Fibroblast of the conjunctiva (primary cell): ENCODE results near the gene PLXNC1.

Experiments used
- DNase-seq: peaks from one replicate; pipeline ENCODE4 v3.0.0-alpha.2; 2010; ENCODE audit warnings: low read depth

Gene PLXNC1

GRCh38 chr12:94133964-94134795 is 14.2 kb upstream of the PLXNC1 start:
- peak; percentile 65 for DNase-seq

- DNase-seq: no peak
These were observed 12.5 kb upstream of the PLXNC1 start for GRCh38 chr12:94135896-94136295.

GRCh38 chr12:94139816-94140215 is 8.6 kb upstream of the PLXNC1 start:
- DNase-seq: no peak

- DNase-seq: no peak
These were observed 7.8 kb upstream of the PLXNC1 start for GRCh38 chr12:94140556-94140955.

GRCh38 chr12:94141004-94141764 is 7.2 kb upstream of the PLXNC1 start:
- DNase-seq: no peak

- no peak for DNase-seq
These were observed 6.5 kb upstream of the PLXNC1 start for GRCh38 chr12:94141892-94142291.

GRCh38 chr12:94143438-94143837 is 4.9 kb upstream of the PLXNC1 start:
- no peak for DNase-seq

GRCh38 chr12:94143951-94144350 is 4.4 kb upstream of the PLXNC1 start:
- DNase-seq: no peak

GRCh38 chr12:94144781-94145180 is 3.6 kb upstream of the PLXNC1 start:
- no peak for DNase-seq

GRCh38 chr12:94145191-94145983 is 3.0 kb upstream of the PLXNC1 start:
- DNase-seq: peak; percentile 53

- no peak for DNase-seq
These were observed 2.0 kb upstream of the PLXNC1 start for GRCh38 chr12:94146166-94146936.

GRCh38 chr12:94147387-94147990 is 888 bp upstream of the PLXNC1 start:
- DNase-seq: no peak

GRCh38 chr12:94148739-94149118 is 352 bp downstream of the PLXNC1 start:
- DNase-seq: no peak

- DNase-seq: no peak
These were observed 873 bp downstream of the PLXNC1 start for GRCh38 chr12:94149119-94149780.

- DNase-seq: no peak
These were observed 1.4 kb downstream of the PLXNC1 start for GRCh38 chr12:94149781-94150239.

GRCh38 chr12:94150240-94151121 is 2.1 kb downstream of the PLXNC1 start:
- DNase-seq: no peak

GRCh38 chr12:94151582-94151981 is 3.2 kb downstream of the PLXNC1 start:
- DNase-seq: no peak

- DNase-seq: no peak
These were observed 4.1 kb downstream of the PLXNC1 start for GRCh38 chr12:94152292-94153078.

- no peak for DNase-seq
These were observed 8.8 kb downstream of the PLXNC1 start for GRCh38 chr12:94157181-94157580.
